AG04450 (cell line): Measurements from ENCODE around the gene UGT2A2. TPM values are rescaled to one million over a fixed set of nuclear protein-coding genes. Genes with fewer than 3 reads are reported as not detected.
"Not testable (repeated sequence)": the region's sequence is repeated elsewhere in the genome, so short reads cannot be mapped to it uniquely, and the experiment has no call there.

Source experiments
- CTCF ChIA-PET: fragments of 300-600, 350-600 bp; formaldehyde crosslinking; extraction: SDS; loops from one replicate; lab custom pipeline; 2022; ENCODE audit warnings: antibody characterized with exemption, inconsistent platforms; lab: Charles Lee
- POLR2A ChIA-PET: fragments of 350-600 bp; formaldehyde crosslinking; extraction: SDS; loops from one replicate; lab custom pipeline; 2021; ENCODE audit warnings: antibody characterized with exemption, inconsistent platforms; lab: Yijun Ruan, JAX
- DNase-seq: peaks from one replicate; pipeline ENCODE4 v3.0.0-alpha.2; 2011; ENCODE audit warnings: low read depth, low spot score
- H3K27ac ChIP-seq: one replicate; pipeline ENCODE4 v1.5.1; 2012; ENCODE audit warnings: low read depth, low read length, control low read depth
- H3K27me3 ChIP-seq: one replicate; pipeline ENCODE4 v1.6.0; 2012; ENCODE audit warnings: low read length; ENCODE audit not compliant: control insufficient read depth, insufficient read depth
- H3K4me3 ChIP-seq: 2 replicates; pipeline ENCODE4 v1.5.1; 2011; ENCODE audit warnings: mild to moderate bottlenecking, low read depth, low read length, control low read depth
- H3K9me3 ChIP-seq: 2 replicates; pipeline ENCODE4 v1.5.1; 2012; ENCODE audit warnings: low read length; ENCODE audit not compliant: control insufficient read depth, insufficient read depth
- polyA minus RNA-seq: library from RNA; depleted of rRNA, polyadenylated mRNA; stranded (reverse); fragments of >200 nt; gene quantifications from 2 replicates; pipeline ENCODE4 v1.2.3, GENCODE V29; 2011; rRNA and poly(A)+ RNA removed
- polyA plus RNA-seq: library from polyadenylated mRNA; depleted of rRNA; stranded (reverse); fragments of >200 nt; gene quantifications from 2 replicates; pipeline ENCODE4 v1.2.3, GENCODE V29; 2011; rRNA removed
- TF ChIP-seq, protein P1 (sequence below): IDR thresholded peaks from 2 replicates; pipeline ENCODE4 v1.5.1; 2011; ENCODE audit warnings: low read depth, low read length, control low read depth, inconsistent platforms

Gene UGT2A2
- polyA plus RNA-seq (not detected in 2 replicates), polyA minus RNA-seq (not detected in 2 replicates)

DNA sequence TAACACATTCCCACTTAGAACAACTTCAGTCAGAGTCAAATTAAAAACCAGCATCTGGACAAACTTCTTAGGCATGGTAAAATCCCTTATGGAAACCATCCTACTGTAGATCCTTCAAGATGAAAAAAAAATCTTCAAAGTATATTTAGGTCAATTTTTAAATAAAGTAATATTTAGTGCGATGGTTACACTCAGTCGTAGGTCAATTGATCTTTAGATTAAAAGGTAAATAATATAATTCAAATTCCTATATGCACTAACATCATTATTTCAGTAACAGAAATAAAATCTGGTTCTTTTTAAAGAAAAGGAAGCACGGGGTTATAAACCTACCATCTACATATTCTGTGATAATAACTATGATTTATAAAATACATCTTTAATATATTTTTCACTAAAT lies at the start of gene UGT2A2:
TSS of gene UGT2A2 (minus strand) at position 101 of the 400 bp plus-strand sequence. CDS start at position 99, 2 bp downstream.
- DNase-seq, result no peak
- ChIA-PET CTCF (no interaction called here), POLR2A (no interaction called here)
- no peak within 1 kb of the TSS for H3K4me3 ChIP-seq
- no peaks in the 10 kb centered on the region for H3K27me3 ChIP-seq
- no peak within 1 kb of the TSS for H3K27ac ChIP-seq
- TF ChIP-seq, protein P1, sequence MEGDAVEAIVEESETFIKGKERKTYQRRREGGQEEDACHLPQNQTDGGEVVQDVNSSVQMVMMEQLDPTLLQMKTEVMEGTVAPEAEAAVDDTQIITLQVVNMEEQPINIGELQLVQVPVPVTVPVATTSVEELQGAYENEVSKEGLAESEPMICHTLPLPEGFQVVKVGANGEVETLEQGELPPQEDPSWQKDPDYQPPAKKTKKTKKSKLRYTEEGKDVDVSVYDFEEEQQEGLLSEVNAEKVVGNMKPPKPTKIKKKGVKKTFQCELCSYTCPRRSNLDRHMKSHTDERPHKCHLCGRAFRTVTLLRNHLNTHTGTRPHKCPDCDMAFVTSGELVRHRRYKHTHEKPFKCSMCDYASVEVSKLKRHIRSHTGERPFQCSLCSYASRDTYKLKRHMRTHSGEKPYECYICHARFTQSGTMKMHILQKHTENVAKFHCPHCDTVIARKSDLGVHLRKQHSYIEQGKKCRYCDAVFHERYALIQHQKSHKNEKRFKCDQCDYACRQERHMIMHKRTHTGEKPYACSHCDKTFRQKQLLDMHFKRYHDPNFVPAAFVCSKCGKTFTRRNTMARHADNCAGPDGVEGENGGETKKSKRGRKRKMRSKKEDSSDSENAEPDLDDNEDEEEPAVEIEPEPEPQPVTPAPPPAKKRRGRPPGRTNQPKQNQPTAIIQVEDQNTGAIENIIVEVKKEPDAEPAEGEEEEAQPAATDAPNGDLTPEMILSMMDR, result no peak
- no peaks in the 10 kb centered on the region for H3K9me3 ChIP-seq

GRCh38 chr4:69684804-69685203 lies 45.4 kb upstream of the UGT2A2 start:
- CTCF ChIA-PET, result interaction anchor here (1.7 kb wide), 1 partner anchor 196 kb away, joined by 9 read pairs; no protein-coding TSS in a partner anchor

DNA sequence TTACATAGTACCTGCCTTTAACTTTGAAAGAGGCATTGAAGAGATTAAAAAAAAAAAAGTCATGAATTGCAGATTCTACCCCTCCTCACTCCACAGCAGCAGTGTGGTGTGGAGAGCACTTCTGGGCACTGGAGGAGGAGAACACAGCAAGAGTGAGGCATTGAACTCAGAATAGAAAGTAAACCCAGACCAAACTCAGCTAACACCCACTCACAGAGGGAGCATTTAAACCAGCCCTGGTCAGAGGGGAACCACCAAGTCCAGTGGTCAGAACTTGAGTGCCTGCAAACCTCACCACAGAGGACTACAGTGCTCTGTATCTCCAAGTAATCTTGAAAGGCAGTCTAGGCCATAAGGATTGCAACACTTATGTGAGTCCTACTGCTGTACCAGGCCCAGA lies 29.2 kb upstream of the UGT2A2 start:
- DNase-seq, result no peak
- Histone ChIP-seq H3K9me3 (no peaks in the 10 kb centered on the region), H3K4me3 (no peak overlapping the region), H3K27me3 (no peaks in the 10 kb centered on the region), H3K27ac (no peak overlapping the region)
- CTCF ChIA-PET, result no interaction called here
- TF ChIP-seq, protein P1, result no peak
- POLR2A ChIA-PET, result no interaction called here

More at GRCh38 chr4:69684804-69685203, 45.4 kb upstream of the UGT2A2 start:
- no peaks in the 10 kb centered on the region for H3K27me3 ChIP-seq
- no peak overlapping the region for H3K27ac ChIP-seq
- H3K9me3 ChIP-seq, result no peaks in the 10 kb centered on the region
- POLR2A ChIA-PET, result no interaction called here
- H3K4me3 ChIP-seq, result no peak overlapping the region
- TF ChIP-seq, protein P1, result no peak
- DNase-seq, result no peak

DNA sequence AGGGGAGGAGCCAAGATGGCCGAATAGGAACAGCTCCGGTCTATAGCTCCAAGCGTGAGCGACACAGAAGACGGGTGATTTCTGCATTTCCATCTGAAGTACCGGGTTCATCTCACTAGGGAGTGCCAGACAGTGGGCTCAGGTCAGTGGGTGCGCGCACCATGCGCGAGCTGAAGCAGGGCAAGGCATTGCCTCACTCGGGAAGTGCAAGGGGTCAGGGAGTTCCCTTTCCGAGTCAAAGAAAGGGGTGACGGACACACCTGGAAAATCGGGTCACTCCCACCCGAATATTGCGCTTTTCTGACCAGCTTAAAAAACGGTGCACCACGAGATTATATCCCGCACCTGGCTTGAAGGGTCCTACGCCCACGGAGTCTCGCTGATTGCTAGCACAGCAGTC lies 24.6 kb upstream of the UGT2A2 start:
- CTCF ChIA-PET, DNase-seq, H3K27ac ChIP-seq, H3K27me3 ChIP-seq, H3K4me3 ChIP-seq, POLR2A ChIA-PET, H3K9me3 ChIP-seq: not testable (repeated sequence)

DNA sequence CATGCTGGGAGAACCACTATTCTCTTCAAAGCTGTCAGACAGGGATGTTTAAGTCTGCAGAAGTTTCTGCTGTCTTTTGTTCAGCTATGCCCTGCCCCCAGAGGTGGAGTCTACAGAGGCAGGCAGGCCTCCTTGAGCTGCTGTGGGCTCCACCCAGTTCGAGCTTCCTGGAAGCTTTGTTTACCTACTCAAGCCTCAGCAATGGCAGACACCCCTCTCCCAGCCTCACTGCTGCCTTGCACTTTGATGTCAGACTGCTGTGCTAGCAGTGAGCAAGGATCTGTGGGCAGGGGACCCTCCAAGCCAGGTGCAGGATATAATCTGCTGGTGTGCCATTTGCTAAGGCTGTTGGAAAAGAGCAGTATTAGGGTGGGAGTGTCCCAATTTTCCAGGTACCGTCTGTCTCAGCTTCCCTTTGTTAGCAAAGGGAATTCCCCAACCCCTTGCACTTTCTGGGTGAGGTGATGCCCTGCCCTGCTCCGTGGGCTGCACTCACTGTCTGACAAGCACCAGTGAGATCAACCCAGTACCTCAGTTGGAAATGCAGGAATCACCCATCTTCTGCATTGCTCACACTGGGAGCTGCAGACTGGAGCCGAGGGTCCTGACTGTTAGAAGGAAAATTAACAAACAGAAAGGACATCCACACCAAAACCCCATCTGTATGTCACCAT lies 21.8 kb upstream of the UGT2A2 start:
- POLR2A ChIA-PET, DNase-seq: not testable (repeated sequence)

DNA sequence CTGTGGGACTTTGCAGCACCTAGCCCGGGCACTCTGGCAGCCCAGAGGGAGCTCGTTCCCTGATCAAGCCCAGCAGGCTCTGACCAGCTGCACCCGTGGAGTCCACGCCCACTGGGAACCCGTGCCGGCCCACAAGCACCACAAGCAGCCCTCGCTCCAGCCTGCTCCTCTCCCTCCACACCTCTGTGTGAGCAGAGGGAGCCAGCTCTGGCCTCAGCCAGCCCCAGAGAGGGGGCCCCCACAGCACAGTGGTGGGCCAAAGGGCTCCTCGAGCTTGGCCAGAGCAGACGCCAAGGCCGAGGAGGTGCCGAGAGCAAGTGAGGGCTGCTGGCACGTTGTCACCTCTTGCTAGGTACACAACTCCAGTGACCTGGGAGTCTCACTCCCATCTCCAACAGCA lies 18.7 kb upstream of the UGT2A2 start:
- ChIA-PET CTCF (no interaction called here), POLR2A (no interaction called here)
- H3K27me3 ChIP-seq, result no peaks in the 10 kb centered on the region
- DNase-seq, result no peak
- TF ChIP-seq, protein P1, result no peak
- no peak overlapping the region for H3K4me3 ChIP-seq
- no peak overlapping the region for H3K27ac ChIP-seq
- H3K9me3 ChIP-seq, result peaks cover 3% of the 10 kb centered on the region; the same call in 1 of the 2 replicates

More for the DNA sequence above, 21.8 kb upstream of the UGT2A2 start:
- H3K9me3 ChIP-seq, H3K27me3 ChIP-seq, H3K4me3 ChIP-seq, CTCF ChIA-PET, H3K27ac ChIP-seq: not testable (repeated sequence)
